ENCODE results near the gene PODXL. TPM values are rescaled to one million over a fixed set of nuclear protein-coding genes. Genes with fewer than 3 reads are reported as not detected.

PODXL gene
- total RNA-seq, 1 experiment from 2014 or later = 37.5 TPM

DNA sequence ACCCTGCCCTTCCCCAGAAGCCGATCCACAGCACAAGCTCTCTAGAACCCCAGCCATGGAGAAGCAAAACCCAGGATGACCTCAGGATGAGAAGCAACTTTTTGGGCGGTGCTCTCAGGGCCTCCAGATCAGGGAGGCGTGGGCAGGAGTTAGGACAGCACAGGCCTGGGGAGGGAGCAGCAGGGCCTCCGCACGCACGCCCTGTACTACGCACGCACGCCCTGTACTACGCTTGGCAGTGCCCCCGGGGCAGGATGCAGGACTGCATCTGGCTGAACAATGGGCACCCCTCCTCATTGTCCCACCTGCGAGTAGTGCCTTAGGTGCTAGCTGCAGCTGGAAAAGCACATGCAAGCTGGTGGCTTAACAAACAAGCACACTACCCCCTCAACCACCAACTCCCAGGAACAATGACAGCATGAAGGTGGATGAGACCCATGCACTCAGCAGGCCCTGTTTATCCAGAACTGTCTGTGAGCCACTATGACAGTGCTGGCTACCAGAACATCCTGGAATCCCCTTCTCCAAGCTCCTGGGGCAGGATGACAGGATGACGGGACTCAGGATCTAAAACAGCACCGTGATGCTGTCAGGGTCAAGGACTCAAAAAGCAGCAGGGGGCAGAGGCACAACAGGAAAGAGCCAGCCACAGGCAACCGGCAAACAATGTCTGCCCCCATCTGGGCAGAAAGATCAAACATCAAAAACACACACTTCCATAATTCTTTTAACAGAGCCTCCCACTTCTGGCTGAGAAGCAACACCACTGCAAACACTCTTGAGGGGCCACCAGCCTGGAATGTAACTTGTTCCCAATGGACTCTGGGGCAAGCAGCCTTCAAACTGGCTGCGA is 11.8 kb downstream of the PODXL start:
- Histone ChIP-seq H4K20me1 (ENCODE audit: insufficient read depth) (no peaks in the 10 kb centered on the region), H3K79me2 (ENCODE audit: insufficient read depth, low read length) (peaks cover 59% of the 10 kb centered on the region), H2AFZ (ENCODE audit: low read depth, low read length, poor library complexity, severe bottlenecking) (no peak overlapping the region), H3K4me3 (replicated peaks in 1 of 2; ENCODE audit: low read depth in 1 of 2, low read length in 2 of 2) (no peak overlapping the region), H3K4me1 (ENCODE audit: control insufficient read depth in 1 of 2, insufficient read depth in 2 of 2, low read length in 2 of 2) (peaks cover 71 to 77% of the 10 kb centered on the region in 2 experiments), H3K27ac (ENCODE audit: low read depth, low read length) (peak overlapping the region; percentile 12), H3K36me3 (ENCODE audit: control insufficient read depth in 1 of 2, insufficient read depth in 2 of 2, low read length in 2 of 2) (no peaks in the 10 kb centered on the region), H3K9ac (ENCODE audit: low read length) (no peak overlapping the region), H3K4me2 (ENCODE audit: low read length) (peak overlapping the region; percentile 52), H3K27me3 (ENCODE audit: insufficient read depth, low read length) (no peaks in the 10 kb centered on the region), H3K9me3 (ENCODE audit: control insufficient read depth in 1 of 2, insufficient read depth in 1 of 2, low read depth in 1 of 2, low read length in 2 of 2) (no peaks in the 10 kb centered on the region), H3K9me2 (ENCODE audit: insufficient read depth) (no peaks in the 10 kb centered on the region)
- ChIA-PET CTCF (interaction anchor here (1.2 to 2.7 kb wide), 3 partner anchors 9 to 111 kb away, joined by 3 to 11 read pairs (median 5); no protein-coding TSS in a partner anchor), RAD21 (ENCODE audit: low non-redundant PET in 1 of 2, low total read pairs in 2 of 2, uncharacterized antibody in 2 of 2, unreplicated experiment in 2 of 2) (interaction anchor here in 1 of 2 experiments (0.6 kb wide), 1 partner anchor 86 kb away, joined by 10 read pairs; no protein-coding TSS in a partner anchor), POLR2A (no interaction called here)
- BruUV-seq (replicated peaks) = no TSS peak
- TF ChIP-seq EGR1 (IDR thresholded peaks at IDR 0.05; ENCODE audit: low read depth) (no peak), RAD21 (IDR thresholded peaks at IDR 0.05; ENCODE audit: low read depth) (no peak), FOSL1 (IDR thresholded peaks at IDR 0.05; ENCODE audit: low read depth) (no peak), YY1 (IDR thresholded peaks at IDR 0.05; ENCODE audit: extremely low read depth, insufficient replicate concordance, low read depth, low read length) (peak; percentile 22), ZNF274 (IDR thresholded peaks at IDR 0.05; ENCODE audit: low read depth, low read length) (no peak), TCF7L2 (IDR thresholded peaks at IDR 0.05; ENCODE audit: borderline replicate concordance, extremely low read depth, insufficient read depth, insufficient read length) (peak; percentile 61)
- TF ChIP-seq, protein P1, sequence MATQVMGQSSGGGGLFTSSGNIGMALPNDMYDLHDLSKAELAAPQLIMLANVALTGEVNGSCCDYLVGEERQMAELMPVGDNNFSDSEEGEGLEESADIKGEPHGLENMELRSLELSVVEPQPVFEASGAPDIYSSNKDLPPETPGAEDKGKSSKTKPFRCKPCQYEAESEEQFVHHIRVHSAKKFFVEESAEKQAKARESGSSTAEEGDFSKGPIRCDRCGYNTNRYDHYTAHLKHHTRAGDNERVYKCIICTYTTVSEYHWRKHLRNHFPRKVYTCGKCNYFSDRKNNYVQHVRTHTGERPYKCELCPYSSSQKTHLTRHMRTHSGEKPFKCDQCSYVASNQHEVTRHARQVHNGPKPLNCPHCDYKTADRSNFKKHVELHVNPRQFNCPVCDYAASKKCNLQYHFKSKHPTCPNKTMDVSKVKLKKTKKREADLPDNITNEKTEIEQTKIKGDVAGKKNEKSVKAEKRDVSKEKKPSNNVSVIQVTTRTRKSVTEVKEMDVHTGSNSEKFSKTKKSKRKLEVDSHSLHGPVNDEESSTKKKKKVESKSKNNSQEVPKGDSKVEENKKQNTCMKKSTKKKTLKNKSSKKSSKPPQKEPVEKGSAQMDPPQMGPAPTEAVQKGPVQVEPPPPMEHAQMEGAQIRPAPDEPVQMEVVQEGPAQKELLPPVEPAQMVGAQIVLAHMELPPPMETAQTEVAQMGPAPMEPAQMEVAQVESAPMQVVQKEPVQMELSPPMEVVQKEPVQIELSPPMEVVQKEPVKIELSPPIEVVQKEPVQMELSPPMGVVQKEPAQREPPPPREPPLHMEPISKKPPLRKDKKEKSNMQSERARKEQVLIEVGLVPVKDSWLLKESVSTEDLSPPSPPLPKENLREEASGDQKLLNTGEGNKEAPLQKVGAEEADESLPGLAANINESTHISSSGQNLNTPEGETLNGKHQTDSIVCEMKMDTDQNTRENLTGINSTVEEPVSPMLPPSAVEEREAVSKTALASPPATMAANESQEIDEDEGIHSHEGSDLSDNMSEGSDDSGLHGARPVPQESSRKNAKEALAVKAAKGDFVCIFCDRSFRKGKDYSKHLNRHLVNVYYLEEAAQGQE (IDR thresholded peaks at IDR 0.05; ENCODE audit: low read depth) = no peak
- TF ChIP-seq, protein P2, sequence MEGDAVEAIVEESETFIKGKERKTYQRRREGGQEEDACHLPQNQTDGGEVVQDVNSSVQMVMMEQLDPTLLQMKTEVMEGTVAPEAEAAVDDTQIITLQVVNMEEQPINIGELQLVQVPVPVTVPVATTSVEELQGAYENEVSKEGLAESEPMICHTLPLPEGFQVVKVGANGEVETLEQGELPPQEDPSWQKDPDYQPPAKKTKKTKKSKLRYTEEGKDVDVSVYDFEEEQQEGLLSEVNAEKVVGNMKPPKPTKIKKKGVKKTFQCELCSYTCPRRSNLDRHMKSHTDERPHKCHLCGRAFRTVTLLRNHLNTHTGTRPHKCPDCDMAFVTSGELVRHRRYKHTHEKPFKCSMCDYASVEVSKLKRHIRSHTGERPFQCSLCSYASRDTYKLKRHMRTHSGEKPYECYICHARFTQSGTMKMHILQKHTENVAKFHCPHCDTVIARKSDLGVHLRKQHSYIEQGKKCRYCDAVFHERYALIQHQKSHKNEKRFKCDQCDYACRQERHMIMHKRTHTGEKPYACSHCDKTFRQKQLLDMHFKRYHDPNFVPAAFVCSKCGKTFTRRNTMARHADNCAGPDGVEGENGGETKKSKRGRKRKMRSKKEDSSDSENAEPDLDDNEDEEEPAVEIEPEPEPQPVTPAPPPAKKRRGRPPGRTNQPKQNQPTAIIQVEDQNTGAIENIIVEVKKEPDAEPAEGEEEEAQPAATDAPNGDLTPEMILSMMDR (IDR thresholded peaks at IDR 0.05 in 2 of 3, conservative IDR thresholded peaks at IDR 0.05 in 1 of 3; ENCODE audit: borderline replicate concordance in 1 of 3, insufficient read depth in 1 of 3, low read depth in 2 of 3, low read length in 2 of 3) = peak in 2 of 3 experiments; percentile 5 to 18; a peak in 1 of 6 replicates
- ATAC-seq (peak; percentile 57), DNase-seq (ENCODE audit: low read depth, low spot score) (no peak)
- intact Hi-C loops (cut with micrococcal nuclease) = no loop called here

Measured in HCT116 (cell line).